ENCODE results near the gene EGFL8. TPM values are rescaled to one million over a fixed set of nuclear protein-coding genes. Genes with fewer than 3 reads are reported as not detected.

EGFL8 gene
- total RNA-seq, 2 donors from 2014 or later = 13.8 to 16.2 TPM

GRCh38 chr6:32212076-32212760 is 47.8 kb downstream of the EGFL8 start:
- H3K27me3 ChIP-seq (replicated peaks; ENCODE audit: insufficient read depth) = no peaks in the 10 kb centered on the region
- H3K4me1 ChIP-seq (ENCODE audit: control insufficient read depth in 1 of 2, low read depth in 2 of 2) = no peaks in the 10 kb centered on the region
- H3K36me3 ChIP-seq = no peaks in the 10 kb centered on the region
- no peak overlapping the region for H3K4me3 ChIP-seq
- no peak overlapping the region for H3K27ac ChIP-seq
- H3K9me3 ChIP-seq = no peaks in the 10 kb centered on the region
- no peak for DNase-seq (ENCODE audit: low spot score)
- TF ChIP-seq CTCF (IDR thresholded peaks at IDR 0.05) = no peak
- ATAC-seq (ENCODE audit: insufficient number of reproducible peaks, low FRiP score, low read depth) = no peak

GRCh38 chr6:32213649-32214048 is 49.3 kb downstream of the EGFL8 start:
- no peak overlapping the region for H3K4me3 ChIP-seq
- TF ChIP-seq CTCF (IDR thresholded peaks at IDR 0.05) = no peak
- H3K9me3 ChIP-seq = no peaks in the 10 kb centered on the region
- ATAC-seq (ENCODE audit: insufficient number of reproducible peaks, low FRiP score, low read depth) (no peak), DNase-seq (ENCODE audit: low spot score) (no peak)
- no peaks in the 10 kb centered on the region for H3K27me3 ChIP-seq (replicated peaks; ENCODE audit: insufficient read depth)
- H3K4me1 ChIP-seq (ENCODE audit: control insufficient read depth in 1 of 2, low read depth in 2 of 2) = no peaks in the 10 kb centered on the region
- H3K27ac ChIP-seq = no peak overlapping the region
- H3K36me3 ChIP-seq = no peaks in the 10 kb centered on the region

GRCh38 chr6:32214126-32214525 is 49.7 kb downstream of the EGFL8 start:
- no peaks in the 10 kb centered on the region for H3K4me1 ChIP-seq (ENCODE audit: control insufficient read depth in 1 of 2, low read depth in 2 of 2)
- no peak for TF ChIP-seq CTCF (IDR thresholded peaks at IDR 0.05)
- no peak overlapping the region for H3K27ac ChIP-seq
- H3K4me3 ChIP-seq = no peak overlapping the region
- no peaks in the 10 kb centered on the region for H3K27me3 ChIP-seq (replicated peaks; ENCODE audit: insufficient read depth)
- H3K9me3 ChIP-seq = no peaks in the 10 kb centered on the region
- DNase-seq (ENCODE audit: low spot score) (no peak), ATAC-seq (ENCODE audit: insufficient number of reproducible peaks, low FRiP score, low read depth) (no peak)
- H3K36me3 ChIP-seq = no peaks in the 10 kb centered on the region

GRCh38 chr6:32215617-32216016 is 51.2 kb downstream of the EGFL8 start:
- Histone ChIP-seq H3K9me3 (no peaks in the 10 kb centered on the region), H3K27ac (no peak overlapping the region), H3K4me3 (no peak overlapping the region), H3K27me3 (replicated peaks; ENCODE audit: insufficient read depth) (no peaks in the 10 kb centered on the region), H3K36me3 (no peaks in the 10 kb centered on the region), H3K4me1 (ENCODE audit: control insufficient read depth in 1 of 2, low read depth in 2 of 2) (no peaks in the 10 kb centered on the region)
- TF ChIP-seq CTCF (IDR thresholded peaks at IDR 0.05) = no peak
- DNase-seq (ENCODE audit: low spot score) = no peak
- ATAC-seq (ENCODE audit: insufficient number of reproducible peaks, low FRiP score, low read depth) = no peak

GRCh38 chr6:32216285-32216684 is 51.9 kb downstream of the EGFL8 start:
- ATAC-seq (ENCODE audit: insufficient number of reproducible peaks, low FRiP score, low read depth) (no peak), DNase-seq (ENCODE audit: low spot score) (no peak)
- no peaks in the 10 kb centered on the region for H3K36me3 ChIP-seq
- H3K4me3 ChIP-seq = no peak overlapping the region
- no peaks in the 10 kb centered on the region for H3K27me3 ChIP-seq (replicated peaks; ENCODE audit: insufficient read depth)
- no peaks in the 10 kb centered on the region for H3K9me3 ChIP-seq
- no peaks in the 10 kb centered on the region for H3K4me1 ChIP-seq (ENCODE audit: control insufficient read depth in 1 of 2, low read depth in 2 of 2)
- TF ChIP-seq CTCF (IDR thresholded peaks at IDR 0.05) = no peak
- H3K27ac ChIP-seq = no peak overlapping the region

Data from thoracic aorta (tissue), 2 donors.